GM18505 (cell line): ENCODE data around the gene SH3RF1.
"Not testable (repeated sequence)": the region's sequence is repeated elsewhere in the genome, so short reads cannot be mapped to it uniquely, and the experiment has no call there.

Experiments
- ATAC-seq: cut with Tn5 transposase; IDR thresholded peaks from one replicate; pipeline ENCODE4 v1.9.1; 2021; ENCODE audit not compliant: unreplicated experiment
- POLR2A ChIP-seq: IDR thresholded peaks from 4 replicates; pipeline ENCODE4 v1.6.1; 2011; ENCODE audit warnings: borderline replicate concordance; ENCODE audit not compliant: insufficient read depth, insufficient read length; ENCODE audit errors: extremely low read depth

Gene SH3RF1

DNA sequence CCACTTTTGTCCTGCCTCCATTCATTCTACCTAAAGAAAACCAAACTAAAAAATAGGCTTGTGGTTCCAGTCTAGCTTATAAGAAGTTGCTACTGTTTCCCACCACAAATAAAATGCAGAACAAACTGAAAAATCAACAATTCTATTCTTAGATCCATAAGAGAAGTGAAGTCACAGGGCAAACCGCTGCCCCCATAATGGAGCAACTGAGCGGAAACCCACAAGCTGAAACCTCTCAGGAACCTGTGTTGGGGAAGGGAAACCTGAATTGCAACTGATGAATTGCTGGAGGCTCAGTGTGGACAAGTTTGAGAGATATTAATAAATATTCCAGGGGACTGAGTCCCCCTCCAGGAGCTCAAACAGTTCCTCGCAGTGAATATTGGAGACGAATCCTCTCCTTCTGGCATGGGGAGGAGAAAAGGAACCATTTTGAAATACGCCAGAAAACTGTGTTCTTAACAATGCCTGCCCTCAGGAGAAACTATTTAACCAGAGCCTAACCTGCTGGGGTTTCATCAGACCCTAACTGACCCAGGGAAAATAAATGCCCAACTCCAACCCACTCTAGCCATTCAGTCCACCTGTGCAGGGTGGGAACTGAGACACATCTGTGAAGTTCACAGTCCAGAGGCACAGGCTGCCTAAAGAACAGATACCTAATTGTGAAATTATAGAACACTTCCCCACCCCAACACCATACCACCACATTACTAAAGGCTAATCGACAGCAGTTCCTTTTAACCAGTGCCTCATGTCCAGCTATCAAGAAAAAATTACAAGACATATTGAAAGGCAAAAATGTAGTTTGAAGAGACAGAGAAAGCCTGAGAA, 22.8 kb upstream of the SH3RF1 start:
- TF ChIP-seq POLR2A: peak; percentile 23
- ATAC-seq: peak; percentile 82

DNA sequence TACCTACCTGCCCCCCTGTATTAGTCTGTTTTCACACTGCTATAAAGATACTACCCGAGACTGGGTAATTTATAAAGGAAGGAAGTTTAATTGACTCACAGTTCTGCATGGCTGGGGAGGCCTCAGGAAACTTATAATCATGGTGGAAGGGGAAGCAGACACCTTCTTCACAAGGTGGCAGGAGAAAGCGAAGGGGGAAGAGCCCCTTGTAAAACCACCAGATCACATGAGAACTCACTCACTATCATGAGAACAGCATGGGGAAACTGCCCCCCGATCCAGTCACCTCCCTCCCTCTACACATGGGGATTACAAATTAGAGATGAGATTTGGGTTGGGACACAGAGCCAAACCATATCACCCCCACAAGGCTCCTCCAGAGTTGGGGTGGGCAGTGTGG, 17.2 kb upstream of the SH3RF1 start:
- ATAC-seq: not testable (repeated sequence)

DNA sequence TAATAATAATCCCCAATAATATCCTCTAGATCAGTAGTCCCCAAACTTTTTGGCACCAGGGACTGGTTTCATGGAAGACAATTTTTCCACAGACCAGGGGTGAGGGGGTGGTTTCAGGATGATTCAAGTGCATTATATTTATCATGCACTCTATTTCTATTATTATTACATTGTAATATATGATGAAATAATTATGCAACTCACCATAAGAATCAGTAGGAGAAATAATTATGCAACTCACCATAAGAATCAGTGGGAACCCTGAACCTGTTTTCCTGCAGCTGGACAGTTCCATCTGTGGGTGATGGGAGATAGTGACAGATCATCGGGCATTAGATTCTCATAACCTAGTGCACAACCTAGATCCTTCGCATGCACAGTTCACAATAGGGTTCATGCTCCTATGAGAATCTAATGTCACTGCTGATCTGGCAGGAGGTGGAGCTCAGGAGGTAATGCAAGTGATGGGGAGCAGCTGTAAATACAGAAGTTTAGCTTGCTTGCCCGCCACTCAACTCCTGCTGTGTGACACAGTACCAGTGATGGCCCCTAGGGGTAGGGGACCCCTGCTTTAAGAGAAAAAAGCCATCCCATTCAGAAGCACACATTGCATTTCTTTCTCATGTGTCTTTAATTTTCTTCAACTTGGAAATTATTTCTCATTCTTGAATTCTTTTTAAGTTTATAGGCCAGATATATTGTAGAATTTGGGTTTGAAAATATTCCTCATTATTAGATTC, 16.0 kb upstream of the SH3RF1 start:
- no peak for ATAC-seq

DNA sequence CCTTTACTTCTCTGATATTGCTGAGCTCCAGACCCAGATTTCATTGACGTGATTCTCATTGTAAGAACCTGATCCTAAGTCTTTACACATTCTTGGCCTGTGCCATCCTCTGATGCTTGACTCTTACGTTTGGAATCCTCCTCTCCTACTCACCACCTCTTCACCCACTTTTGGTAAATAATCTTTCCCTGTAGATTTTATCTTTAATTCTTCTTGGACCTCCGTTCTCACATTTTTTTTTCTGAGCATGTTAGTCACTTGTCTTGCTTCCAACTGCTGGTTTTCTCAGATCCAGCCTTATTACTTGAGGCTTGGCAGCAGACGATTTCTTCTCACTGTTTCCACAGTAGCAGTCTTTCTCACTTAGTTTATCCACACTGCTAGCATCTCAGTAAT, 12.4 kb upstream of the SH3RF1 start:
- no peak for ATAC-seq
- no peak for TF ChIP-seq POLR2A

More for the DNA sequence above, 16.0 kb upstream of the SH3RF1 start:
- no peak for TF ChIP-seq POLR2A

DNA sequence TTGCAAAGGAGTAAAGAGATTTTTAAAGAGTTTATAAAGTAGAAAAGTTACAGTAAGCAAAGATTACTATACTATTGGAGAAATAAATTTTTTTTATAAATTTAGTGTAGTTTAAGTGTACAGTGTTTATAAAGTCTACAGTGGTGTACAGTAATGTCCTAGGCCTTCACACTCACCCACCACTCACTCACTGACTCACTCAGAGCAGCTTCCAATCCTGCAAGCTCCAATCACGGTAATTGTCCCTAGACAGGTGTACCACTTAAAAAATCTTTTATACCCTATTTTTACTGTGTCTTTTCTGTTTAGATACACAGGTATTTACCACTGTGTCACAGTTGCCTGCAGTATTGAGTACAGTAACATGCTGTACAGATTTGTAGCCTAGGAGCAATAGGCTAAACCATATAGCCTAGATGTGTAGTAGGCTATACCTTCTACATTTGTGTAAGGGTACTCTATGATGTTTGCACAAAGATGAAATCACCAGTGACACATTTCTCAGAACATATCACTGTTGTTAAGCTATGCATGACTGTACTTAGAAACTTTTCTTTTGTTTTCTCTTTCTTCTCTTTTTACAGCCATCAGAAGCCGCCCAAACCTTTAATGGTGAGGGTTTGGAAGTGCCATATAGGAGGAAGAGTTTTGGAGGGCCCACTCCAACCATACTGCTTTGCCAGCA, 11.8 kb upstream of the SH3RF1 start:
- no peak for TF ChIP-seq POLR2A
- no peak for ATAC-seq

DNA sequence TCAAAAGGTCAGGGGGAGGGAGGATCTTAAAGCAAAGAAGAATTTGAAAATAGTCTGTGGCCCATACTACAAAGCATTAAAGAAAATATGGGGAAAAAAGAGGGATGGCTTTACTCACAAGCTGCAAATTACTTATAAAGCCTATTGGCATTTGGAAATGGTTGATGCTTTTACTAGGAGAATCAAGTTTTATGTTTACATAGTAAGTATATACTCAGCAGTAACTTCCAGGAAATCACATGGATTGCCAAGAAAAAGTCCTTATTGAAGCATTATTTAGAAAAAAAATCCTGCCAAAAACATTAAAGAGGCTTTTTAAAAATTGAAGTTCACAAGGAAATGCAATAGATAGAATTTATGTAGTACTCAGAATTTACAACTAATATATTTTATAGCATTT, 8.4 kb upstream of the SH3RF1 start:
- ATAC-seq: no peak

DNA sequence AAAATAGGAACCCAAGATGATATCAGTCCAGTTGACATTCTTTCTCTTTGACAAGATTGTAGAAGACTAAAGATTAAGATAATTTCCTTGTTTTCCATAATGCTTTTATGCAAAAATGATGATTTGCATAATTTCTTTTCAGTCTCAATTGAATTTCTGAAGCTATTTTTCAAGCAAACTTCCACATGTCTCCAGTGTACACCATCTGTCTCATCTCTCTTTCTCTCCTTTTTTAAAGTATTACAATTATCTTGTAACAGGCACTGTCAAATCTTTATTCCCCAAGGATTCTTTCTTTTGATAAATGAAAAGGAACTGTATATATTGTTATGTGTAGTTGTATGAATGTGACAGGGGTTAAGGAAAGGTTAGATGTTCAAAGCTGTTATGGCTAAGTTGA, 7.9 kb upstream of the SH3RF1 start:
- no peak for ATAC-seq
- TF ChIP-seq POLR2A: no peak

More for the DNA sequence above, 8.4 kb upstream of the SH3RF1 start:
- no peak for TF ChIP-seq POLR2A

DNA sequence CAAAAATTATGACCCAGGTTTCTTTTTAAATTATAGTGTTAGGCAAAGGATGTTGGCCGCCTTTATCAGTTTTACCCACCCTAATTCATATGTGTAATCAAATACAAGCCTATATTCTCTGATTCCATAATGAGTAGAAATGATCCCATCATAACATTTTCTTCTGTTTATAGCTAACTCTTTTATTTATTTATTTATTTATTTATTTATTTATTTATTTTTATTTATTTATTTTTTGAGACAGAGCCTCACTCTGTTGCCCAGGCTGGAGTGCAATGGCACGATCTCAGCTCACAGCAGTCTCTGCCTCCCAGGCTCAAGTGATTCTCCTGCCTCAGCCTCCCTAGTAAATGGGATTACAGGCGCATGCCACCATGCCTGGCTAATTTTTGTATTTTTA, 7.1 kb upstream of the SH3RF1 start:
- not testable (repeated sequence) for ATAC-seq

DNA sequence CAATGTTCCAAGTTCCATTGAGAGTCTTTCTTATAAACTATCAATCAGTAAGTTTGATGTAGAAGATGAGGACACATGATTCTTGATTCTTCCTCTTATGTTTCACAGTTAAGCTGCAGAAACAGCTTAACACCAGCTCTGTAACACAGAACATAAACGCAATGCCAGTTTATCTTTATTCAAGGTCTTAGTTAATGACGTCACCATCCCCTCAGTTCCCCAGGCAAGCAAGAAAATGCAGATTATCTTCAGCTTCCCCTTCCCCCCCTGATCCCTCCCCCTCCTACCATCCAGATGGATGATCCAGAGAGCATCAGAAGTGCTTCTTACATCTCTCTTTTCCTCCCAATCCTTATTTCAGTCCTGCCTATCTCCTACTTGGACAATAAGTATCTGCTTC, 4.4 kb upstream of the SH3RF1 start:
- no peak for TF ChIP-seq POLR2A
- no peak for ATAC-seq

DNA sequence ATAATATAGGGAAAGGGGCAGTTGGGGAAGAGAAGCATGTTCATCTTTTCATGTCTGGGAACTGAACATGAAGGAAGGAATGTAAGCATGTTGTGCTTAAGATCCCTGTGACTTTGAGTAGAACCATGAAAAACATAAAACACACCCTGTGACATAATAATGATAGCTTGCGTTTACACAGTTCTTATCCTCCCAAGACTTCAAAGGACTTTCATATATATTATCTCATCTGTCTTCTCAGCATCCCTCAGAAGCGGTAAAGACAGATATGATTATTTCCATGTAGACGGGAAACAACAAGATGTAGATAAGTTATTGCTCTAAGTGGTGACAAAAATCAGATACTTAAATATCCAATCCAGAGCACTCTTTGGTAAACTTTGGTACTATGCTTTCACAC, 3.3 kb upstream of the SH3RF1 start:
- TF ChIP-seq POLR2A: no peak
- ATAC-seq: no peak

DNA sequence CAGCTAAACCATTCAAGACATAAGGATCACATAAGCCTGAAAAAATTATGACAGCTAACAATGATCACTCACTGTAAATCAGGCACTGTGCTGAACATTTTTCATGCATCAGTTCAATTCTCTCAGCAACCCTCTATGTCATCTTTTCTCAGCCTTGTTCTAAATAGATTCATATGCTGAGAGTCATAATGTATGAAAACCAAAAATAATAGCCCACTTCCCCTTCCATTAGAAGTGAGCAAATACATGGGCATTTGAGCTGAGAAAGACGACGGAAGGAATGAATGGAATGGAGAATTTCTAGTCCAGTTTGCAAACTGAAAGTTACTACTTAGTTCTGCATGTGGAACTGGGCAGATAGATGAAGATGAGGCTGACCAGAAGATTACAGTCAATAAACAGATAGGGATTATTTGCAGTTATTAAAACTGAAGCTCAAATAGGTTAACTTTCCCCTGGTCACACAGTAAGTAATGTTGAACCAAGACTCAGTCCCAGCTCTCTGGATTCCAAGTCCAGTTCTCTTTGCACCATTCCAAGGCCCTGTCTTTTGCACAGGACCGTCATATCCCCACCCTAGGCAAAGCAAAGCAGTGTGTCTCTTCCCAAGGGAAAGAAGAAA, 1.6 kb upstream of the SH3RF1 start:
- no peak for TF ChIP-seq POLR2A
- ATAC-seq: no peak

DNA sequence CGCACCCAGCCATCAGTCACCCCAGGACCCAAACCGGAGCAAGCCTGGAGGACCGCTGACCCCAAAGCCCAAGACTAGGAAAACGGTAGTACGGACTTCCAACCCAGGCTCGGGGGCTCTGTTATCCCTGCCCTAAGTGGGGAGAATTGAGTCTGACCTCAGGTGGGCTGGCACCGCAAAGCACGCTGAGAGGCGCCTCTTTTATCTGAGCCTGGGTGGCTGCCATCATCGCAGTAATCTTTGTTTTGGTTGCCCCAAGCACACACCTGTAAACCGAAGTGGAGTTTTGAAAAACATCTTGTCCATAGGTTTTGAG, 894 bp upstream of the SH3RF1 start:
- ATAC-seq: no peak

DNA sequence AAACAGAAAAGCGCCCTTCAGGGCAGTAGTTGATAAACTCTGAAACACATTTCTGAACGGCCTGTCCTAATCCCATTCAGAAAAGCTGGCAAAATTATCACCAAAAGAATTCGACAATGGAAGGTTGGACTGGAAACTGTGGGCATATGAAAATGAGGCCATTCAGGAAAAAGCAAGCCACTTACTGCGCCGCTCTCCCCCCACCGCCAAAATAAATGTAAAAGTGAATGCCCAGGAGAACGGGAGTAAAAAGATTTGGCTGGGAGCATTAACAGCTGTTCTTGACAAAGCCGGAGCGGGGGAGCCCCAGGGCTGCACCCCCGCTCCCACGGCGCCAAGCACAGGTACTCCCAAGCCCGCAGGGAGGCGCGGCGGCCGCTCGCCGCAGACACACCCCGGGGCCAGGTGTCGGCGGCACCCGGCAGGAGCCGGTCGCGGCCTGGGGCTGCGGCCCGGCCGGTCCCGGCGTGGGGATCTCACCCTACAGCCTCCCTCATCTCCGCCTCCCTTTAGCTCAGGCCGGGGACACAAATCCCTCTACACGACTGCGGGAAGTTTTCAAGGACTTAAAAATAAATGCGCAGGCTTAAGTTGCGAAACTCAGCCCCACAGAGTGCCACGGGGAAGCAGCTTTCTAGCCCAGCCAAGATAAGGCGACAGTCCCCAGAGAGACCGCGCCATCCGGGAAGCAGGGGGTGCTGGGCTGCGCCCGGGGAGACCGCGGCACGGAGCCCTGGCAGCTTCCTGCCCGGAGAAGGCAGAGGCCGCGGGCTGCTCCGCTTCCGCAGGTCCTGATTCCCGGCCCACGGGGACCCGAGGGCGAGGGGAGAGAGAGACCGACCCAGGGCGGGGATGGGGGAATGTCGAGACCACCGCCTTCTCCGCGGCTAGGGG, 593 bp downstream of the SH3RF1 start:
- peak; percentile 47 for ATAC-seq

More for the DNA sequence above, 894 bp upstream of the SH3RF1 start:
- no peak for TF ChIP-seq POLR2A

More for the DNA sequence above, 593 bp downstream of the SH3RF1 start:
- no peak for TF ChIP-seq POLR2A
